Osteocyte (in vitro differentiated cells): ENCODE measurements around the gene KIF16B. TPM values are rescaled to one million over a fixed set of nuclear protein-coding genes. Genes with fewer than 3 reads are reported as not detected.

Source experiments
- DNase-seq: peaks from one replicate; pipeline ENCODE4 v3.0.0; 2021; ENCODE audit warnings: mixed read lengths; ENCODE audit not compliant: unreplicated experiment; ENCODE audit errors: extremely low spot score
- H3K27ac Mint-ChIP-seq: one replicate; pipeline ENCODE4 v1.8.0; 2021; ENCODE audit warnings: mild to moderate bottlenecking, mixed read lengths; ENCODE audit not compliant: unreplicated experiment
- H3K27me3 Mint-ChIP-seq: one replicate; pipeline ENCODE4 v1.8.0; 2021; ENCODE audit warnings: mixed read lengths; ENCODE audit not compliant: unreplicated experiment
- H3K36me3 Mint-ChIP-seq: one replicate; pipeline ENCODE4 v1.8.0; 2021; ENCODE audit warnings: mixed read lengths; ENCODE audit not compliant: unreplicated experiment
- H3K4me1 Mint-ChIP-seq: one replicate; pipeline ENCODE4 v1.8.0; 2021; ENCODE audit warnings: mixed read lengths; ENCODE audit not compliant: unreplicated experiment
- H3K4me3 Mint-ChIP-seq: one replicate; pipeline ENCODE4 v1.8.0; 2021; ENCODE audit warnings: mild to moderate bottlenecking, moderate library complexity, mixed read lengths; ENCODE audit not compliant: unreplicated experiment
- H3K9me3 Mint-ChIP-seq: one replicate; pipeline ENCODE4 v1.8.0; 2021; ENCODE audit warnings: mixed read lengths; ENCODE audit not compliant: unreplicated experiment
- total RNA-seq: library from RNA; stranded (reverse); gene quantifications from 2 replicates; pipeline ENCODE4 v1.2.1, GENCODE V29; 2021
- TF ChIP-seq, protein P1 (sequence below): fragments of 200-600 bp; sonication (generic); IDR thresholded peaks from 2 replicates; pipeline ENCODE4 v1.5.0; 2021; ENCODE audit warnings: antibody characterized with exemption, mild to moderate bottlenecking, moderate library complexity

The KIF16B gene
- total RNA-seq, 1 donor from 2014 or later = 10.2 TPM

DNA sequence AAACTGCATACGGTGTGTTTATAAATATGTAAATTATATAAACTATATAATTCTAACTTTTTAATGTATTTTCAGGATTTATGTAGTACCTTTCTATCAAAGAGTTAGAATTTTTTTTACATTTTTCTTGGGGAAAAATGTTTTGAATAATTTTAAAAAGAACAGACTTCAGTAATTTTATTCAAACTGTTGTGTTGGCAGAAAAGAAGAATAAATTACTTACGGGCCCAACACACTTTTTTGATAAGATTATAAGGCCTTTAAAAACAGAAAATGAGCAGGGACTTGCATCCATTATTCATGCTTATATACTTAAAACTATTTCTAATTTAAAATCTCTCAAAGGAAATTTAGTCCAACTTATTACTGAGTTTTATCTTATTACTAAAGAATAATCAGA lies 58.2 kb downstream of the KIF16B start:
- Mint-ChIP-seq H3K27me3 (no peaks in the 10 kb centered on the region), H3K27ac (no peak overlapping the region), H3K4me1 (peaks cover 2% of the 10 kb centered on the region), H3K36me3 (peaks cover 10% of the 10 kb centered on the region), H3K4me3 (no peak overlapping the region), H3K9me3 (no peaks in the 10 kb centered on the region)
- TF ChIP-seq, protein P1, sequence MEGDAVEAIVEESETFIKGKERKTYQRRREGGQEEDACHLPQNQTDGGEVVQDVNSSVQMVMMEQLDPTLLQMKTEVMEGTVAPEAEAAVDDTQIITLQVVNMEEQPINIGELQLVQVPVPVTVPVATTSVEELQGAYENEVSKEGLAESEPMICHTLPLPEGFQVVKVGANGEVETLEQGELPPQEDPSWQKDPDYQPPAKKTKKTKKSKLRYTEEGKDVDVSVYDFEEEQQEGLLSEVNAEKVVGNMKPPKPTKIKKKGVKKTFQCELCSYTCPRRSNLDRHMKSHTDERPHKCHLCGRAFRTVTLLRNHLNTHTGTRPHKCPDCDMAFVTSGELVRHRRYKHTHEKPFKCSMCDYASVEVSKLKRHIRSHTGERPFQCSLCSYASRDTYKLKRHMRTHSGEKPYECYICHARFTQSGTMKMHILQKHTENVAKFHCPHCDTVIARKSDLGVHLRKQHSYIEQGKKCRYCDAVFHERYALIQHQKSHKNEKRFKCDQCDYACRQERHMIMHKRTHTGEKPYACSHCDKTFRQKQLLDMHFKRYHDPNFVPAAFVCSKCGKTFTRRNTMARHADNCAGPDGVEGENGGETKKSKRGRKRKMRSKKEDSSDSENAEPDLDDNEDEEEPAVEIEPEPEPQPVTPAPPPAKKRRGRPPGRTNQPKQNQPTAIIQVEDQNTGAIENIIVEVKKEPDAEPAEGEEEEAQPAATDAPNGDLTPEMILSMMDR = no peak
- no peak for DNase-seq

DNA sequence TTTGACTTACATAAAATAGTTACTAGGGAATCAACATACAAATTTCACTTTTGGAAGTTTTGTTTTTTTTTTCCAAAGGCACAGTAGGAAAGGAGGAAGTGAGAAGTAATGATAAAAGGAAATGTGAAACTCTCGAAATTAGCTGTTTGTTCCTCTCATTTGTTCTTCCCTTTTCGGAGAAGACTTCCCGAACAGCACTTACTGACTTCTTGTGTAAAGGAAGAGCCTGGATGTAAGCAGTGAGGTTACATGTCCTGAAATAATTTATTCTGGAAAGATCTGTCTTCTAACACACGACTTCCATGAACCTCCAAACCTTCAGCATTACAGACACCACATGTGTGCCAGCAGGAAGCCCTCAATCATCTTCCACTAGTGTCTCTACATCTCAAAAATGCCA lies 59.1 kb downstream of the KIF16B start:
- Mint-ChIP-seq H3K4me3 (no peak overlapping the region), H3K9me3 (no peaks in the 10 kb centered on the region), H3K27me3 (no peaks in the 10 kb centered on the region), H3K36me3 (peaks cover 10% of the 10 kb centered on the region), H3K4me1 (peaks cover 11% of the 10 kb centered on the region), H3K27ac (no peak overlapping the region)
- TF ChIP-seq, protein P1 = no peak
- DNase-seq = no peak

DNA sequence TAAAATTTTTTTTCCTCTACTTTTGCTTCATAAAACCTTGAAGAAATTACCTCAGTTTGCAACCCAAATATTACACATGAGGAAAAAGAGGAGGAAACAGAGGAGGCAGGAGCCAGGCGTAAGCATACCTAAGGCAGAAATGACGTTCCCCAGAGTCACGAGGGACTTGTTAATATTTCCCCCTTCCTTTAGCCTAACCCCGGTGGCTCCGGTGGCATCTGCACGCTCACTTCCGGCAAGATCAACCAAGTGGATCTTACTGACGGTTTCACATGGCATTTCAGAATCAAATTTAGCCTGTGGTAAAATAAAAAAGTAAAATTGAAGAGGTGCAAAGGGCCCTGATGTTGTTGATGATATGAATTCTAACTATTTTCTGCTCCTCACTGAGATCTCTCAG lies 67.4 kb downstream of the KIF16B start:
- Mint-ChIP-seq H3K27ac (no peak overlapping the region), H3K27me3 (no peaks in the 10 kb centered on the region), H3K9me3 (no peaks in the 10 kb centered on the region), H3K36me3 (peaks cover 39% of the 10 kb centered on the region), H3K4me3 (no peak overlapping the region), H3K4me1 (peaks cover 10% of the 10 kb centered on the region)
- no peak for DNase-seq
- TF ChIP-seq, protein P1 = no peak

DNA sequence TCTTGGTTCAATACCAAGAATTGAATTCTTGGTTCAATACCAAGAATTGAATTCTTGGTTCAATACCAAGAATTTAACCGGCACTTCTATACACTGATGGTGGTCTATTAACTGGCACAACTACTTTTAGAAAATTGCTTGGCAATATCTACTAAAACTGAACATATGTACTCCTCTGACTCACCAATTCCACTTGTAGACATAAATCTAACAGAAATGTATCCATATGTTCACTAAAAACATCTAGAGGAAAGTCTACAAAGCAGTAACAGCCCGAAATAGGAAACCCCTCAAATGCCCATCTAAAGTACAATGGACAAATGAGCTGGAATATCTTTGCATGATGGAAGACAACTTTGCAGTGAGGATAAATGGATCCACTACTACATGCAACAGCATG lies 71.9 kb downstream of the KIF16B start:
- no peaks in the 10 kb centered on the region for H3K9me3 Mint-ChIP-seq
- no peak overlapping the region for H3K4me3 Mint-ChIP-seq
- H3K36me3 Mint-ChIP-seq = peaks cover 28% of the 10 kb centered on the region

DNA sequence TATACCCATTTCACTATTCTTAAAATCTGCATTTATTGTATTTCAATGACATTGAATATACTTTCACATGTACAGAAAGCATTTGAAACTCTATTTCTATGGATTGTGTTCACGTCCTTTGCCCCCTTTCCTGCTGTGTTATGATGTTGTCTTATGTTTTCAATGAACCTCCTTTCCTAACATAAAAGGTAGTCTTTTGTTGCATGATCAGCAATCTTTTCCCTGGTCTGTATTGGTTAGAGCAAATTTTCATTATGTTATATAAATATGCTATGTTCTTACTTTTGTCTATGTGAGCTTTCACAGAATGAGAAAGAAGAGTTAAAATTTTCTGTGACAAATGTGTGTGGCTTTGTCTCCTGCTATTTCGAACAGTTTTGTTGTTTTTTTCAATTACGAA lies 73.1 kb downstream of the KIF16B start:
- Mint-ChIP-seq H3K36me3 (peaks cover 17% of the 10 kb centered on the region), H3K4me1 (peaks cover 12% of the 10 kb centered on the region), H3K27ac (no peak overlapping the region), H3K27me3 (no peaks in the 10 kb centered on the region), H3K9me3 (no peaks in the 10 kb centered on the region), H3K4me3 (no peak overlapping the region)
- no peak for DNase-seq
- TF ChIP-seq, protein P1 = no peak

More for the DNA sequence above, 71.9 kb downstream of the KIF16B start:
- TF ChIP-seq, protein P1 = no peak
- no peaks in the 10 kb centered on the region for H3K27me3 Mint-ChIP-seq
- DNase-seq = no peak
- peaks cover 12% of the 10 kb centered on the region for H3K4me1 Mint-ChIP-seq
- H3K27ac Mint-ChIP-seq = no peak overlapping the region
